GM19468 (cell line): ENCODE data around the gene ZAP70.

ENCODE experiments used
- ATAC-seq: cut with Tn5 transposase; IDR thresholded peaks from one replicate; pipeline ENCODE4 v1.9.1; 2021; ENCODE audit warnings: mild to moderate bottlenecking, moderate library complexity, moderate number of reproducible peaks; ENCODE audit not compliant: unreplicated experiment; ENCODE audit errors: extremely low read depth

The ZAP70 gene

GRCh38 chr2:97769711-97770110 is 56.3 kb downstream of the ZAP70 start:
- ATAC-seq: no peak

- no peak for ATAC-seq
These were observed 57.1 kb downstream of the ZAP70 start for GRCh38 chr2:97770445-97770844.

- no peak for ATAC-seq
These were observed 61.0 kb downstream of the ZAP70 start for GRCh38 chr2:97774425-97774824.

- ATAC-seq: no peak
These were observed 61.7 kb downstream of the ZAP70 start for GRCh38 chr2:97775074-97775473.

- no peak for ATAC-seq
These were observed 65.8 kb downstream of the ZAP70 start for GRCh38 chr2:97779141-97779540.

GRCh38 chr2:97781981-97782380 is 68.6 kb downstream of the ZAP70 start:
- ATAC-seq: no peak

- ATAC-seq: no peak
These were observed 71.6 kb downstream of the ZAP70 start for GRCh38 chr2:97784953-97785352.

- ATAC-seq: no peak
These were observed 72.4 kb downstream of the ZAP70 start for GRCh38 chr2:97785818-97786217.

GRCh38 chr2:97788986-97789644 is 75.7 kb downstream of the ZAP70 start:
- ATAC-seq: no peak
